KMS-11 (cell line): Measurements from ENCODE around the gene PRKCE.

ENCODE experiments used
- H2AFZ ChIP-seq: fragments of 200-600 bp; sonication (generic); 2 replicates; pipeline ENCODE4 v1.6.1; 2016; ENCODE audit warnings: antibody characterized with exemption, mixed run types, low read depth
- H3K27ac ChIP-seq: fragments of 200-600 bp; sonication (generic); 2 replicates; pipeline ENCODE4 v1.6.1; 2016; ENCODE audit warnings: mild to moderate bottlenecking, mixed run types
- H3K27me3 ChIP-seq: fragments of 200-600 bp; sonication (generic); 2 replicates; pipeline ENCODE4 v1.6.1; 2017; ENCODE audit warnings: mild to moderate bottlenecking, low read depth, mixed run types, moderate library complexity; ENCODE audit not compliant: insufficient read depth
- H3K36me3 ChIP-seq: fragments of 200-600 bp; sonication (generic); 2 replicates; pipeline ENCODE4 v1.6.1; 2017; ENCODE audit warnings: mild to moderate bottlenecking, mixed run types; ENCODE audit not compliant: insufficient read depth
- H3K4me1 ChIP-seq: fragments of 200-600 bp; sonication (generic); 2 replicates; pipeline ENCODE4 v1.6.1; 2016; ENCODE audit warnings: mild to moderate bottlenecking, low read depth, mixed run types; ENCODE audit not compliant: poor library complexity, severe bottlenecking
- H3K4me2 ChIP-seq: fragments of 200-600 bp; sonication (generic); 2 replicates; pipeline ENCODE4 v1.7.0; 2016; ENCODE audit warnings: mild to moderate bottlenecking, mixed run types
- H3K4me3 ChIP-seq: fragments of 200-600 bp; sonication (generic); IDR thresholded peaks from 2 replicates; pipeline ENCODE4 v1.6.1; 2017; ENCODE audit warnings: low read depth, low read length, mixed read lengths; ENCODE audit not compliant: insufficient read depth
- H3K79me2 ChIP-seq: fragments of 200-600 bp; sonication (generic); 2 replicates; pipeline ENCODE4 v1.6.1; 2016; ENCODE audit warnings: low read depth, mixed run types; ENCODE audit not compliant: insufficient read depth
- H3K9ac ChIP-seq: fragments of 200-600 bp; sonication (generic); 2 replicates; pipeline ENCODE4 v1.6.1; 2016; ENCODE audit warnings: mild to moderate bottlenecking, mixed run types
- H4K20me1 ChIP-seq: fragments of 200-600 bp; sonication (generic); 2 replicates; pipeline ENCODE4 v1.6.1; 2016; ENCODE audit warnings: mild to moderate bottlenecking, mixed run types; ENCODE audit not compliant: insufficient read depth
- CTCF ChIP-seq: fragments of 200-600 bp; sonication (generic); conservative IDR thresholded peaks from 2 replicates; pipeline ENCODE4 v1.6.1; 2017; ENCODE audit warnings: low read depth, mild to moderate bottlenecking, antibody characterized with exemption, low read length, moderate library complexity, mixed read lengths

The PRKCE gene

GRCh38 chr2:45898819-45899218 lies 247.3 kb downstream of the PRKCE start:
- Histone ChIP-seq H3K79me2 (no peaks in the 10 kb centered on the region), H3K27ac (no peak overlapping the region), H3K4me2 (no peak overlapping the region), H3K36me3 (no peaks in the 10 kb centered on the region), H3K9ac (no peak overlapping the region), H3K4me1 (no peaks in the 10 kb centered on the region), H2AFZ (no peak overlapping the region), H3K27me3 (no peaks in the 10 kb centered on the region), H4K20me1 (no peaks in the 10 kb centered on the region), H3K4me3 (no peak overlapping the region)
- no peak for TF ChIP-seq CTCF

GRCh38 chr2:45899926-45900325 lies 248.5 kb downstream of the PRKCE start:
- Histone ChIP-seq H3K4me2 (no peak overlapping the region), H3K79me2 (no peaks in the 10 kb centered on the region), H2AFZ (no peak overlapping the region), H3K4me3 (no peak overlapping the region), H3K27ac (no peak overlapping the region), H3K9ac (no peak overlapping the region), H3K36me3 (no peaks in the 10 kb centered on the region), H4K20me1 (no peaks in the 10 kb centered on the region), H3K4me1 (no peaks in the 10 kb centered on the region), H3K27me3 (no peaks in the 10 kb centered on the region)
- no peak for TF ChIP-seq CTCF

GRCh38 chr2:45901468-45902032 lies 250.1 kb downstream of the PRKCE start:
- no peaks in the 10 kb centered on the region for H3K27me3 ChIP-seq
- TF ChIP-seq CTCF: no peak
- no peak overlapping the region for H2AFZ ChIP-seq
- no peak overlapping the region for H3K4me2 ChIP-seq
- no peak overlapping the region for H3K4me3 ChIP-seq
- no peaks in the 10 kb centered on the region for H3K36me3 ChIP-seq
- H3K27ac ChIP-seq: no peak overlapping the region
- no peaks in the 10 kb centered on the region for H3K79me2 ChIP-seq
- H4K20me1 ChIP-seq: no peaks in the 10 kb centered on the region
- H3K4me1 ChIP-seq: no peaks in the 10 kb centered on the region
- no peak overlapping the region for H3K9ac ChIP-seq

- Histone ChIP-seq H3K4me2 (no peak overlapping the region), H2AFZ (no peak overlapping the region), H4K20me1 (no peaks in the 10 kb centered on the region), H3K4me3 (no peak overlapping the region), H3K9ac (no peak overlapping the region), H3K36me3 (no peaks in the 10 kb centered on the region), H3K27me3 (no peaks in the 10 kb centered on the region), H3K4me1 (no peaks in the 10 kb centered on the region), H3K27ac (no peak overlapping the region), H3K79me2 (no peaks in the 10 kb centered on the region)
- TF ChIP-seq CTCF: no peak
Observed at GRCh38 chr2:45902380-45902779, 250.9 kb downstream of the PRKCE start.
